Skeletal muscle tissue (tissue), 4 donors: ENCODE measurements around the gene MCOLN2. TPM values are rescaled to one million over a fixed set of nuclear protein-coding genes. Genes with fewer than 3 reads are reported as not detected.

Experiments
- H3K27ac ChIP-seq: one replicate; pipeline ENCODE4 v1.7.0; 2013; ENCODE audit warnings: mild to moderate bottlenecking, low read depth, low read length, inconsistent platforms
- H3K27me3 ChIP-seq, 3 donors: one replicate each; pipeline ENCODE4 v1.7.0; 2013; ENCODE audit warnings: low read length in 3 of 3; ENCODE audit not compliant: control insufficient read depth in 3 of 3, insufficient read depth in 3 of 3
- H3K36me3 ChIP-seq, 3 donors: one replicate each; pipeline ENCODE4 v1.7.0; 2013; ENCODE audit warnings: low read length in 3 of 3; ENCODE audit not compliant: control insufficient read depth in 3 of 3, insufficient read depth in 3 of 3
- H3K4me1 ChIP-seq, 3 donors: one replicate each; pipeline ENCODE4 v1.7.0; 2013; ENCODE audit warnings: low read length in 3 of 3, mild to moderate bottlenecking in 3 of 3; ENCODE audit not compliant: control insufficient read depth in 3 of 3, insufficient read depth in 3 of 3
- H3K4me3 ChIP-seq, 3 donors: one replicate each; pipeline ENCODE4 v1.7.0; 2013; ENCODE audit warnings: low read length in 3 of 3
- H3K9ac ChIP-seq, 3 donors: one replicate each; pipeline ENCODE4 v1.7.0; 2013; ENCODE audit warnings: low read length in 3 of 3, mild to moderate bottlenecking in 3 of 3, moderate library complexity in 2 of 3, low read depth in 1 of 3
- H3K9me3 ChIP-seq, 3 donors: one replicate each; pipeline ENCODE4 v1.7.0; 2013; ENCODE audit warnings: low read length in 3 of 3; ENCODE audit not compliant: control insufficient read depth in 3 of 3
- total RNA-seq: library from RNA; depleted of rRNA; stranded (reverse); fragments of >200 nt; gene quantifications from one replicate; pipeline ENCODE4 v1.2.3, GENCODE V29; 2014
- donor health status: Osteomylitis.

MCOLN2 gene
- not detected for total RNA-seq

DNA sequence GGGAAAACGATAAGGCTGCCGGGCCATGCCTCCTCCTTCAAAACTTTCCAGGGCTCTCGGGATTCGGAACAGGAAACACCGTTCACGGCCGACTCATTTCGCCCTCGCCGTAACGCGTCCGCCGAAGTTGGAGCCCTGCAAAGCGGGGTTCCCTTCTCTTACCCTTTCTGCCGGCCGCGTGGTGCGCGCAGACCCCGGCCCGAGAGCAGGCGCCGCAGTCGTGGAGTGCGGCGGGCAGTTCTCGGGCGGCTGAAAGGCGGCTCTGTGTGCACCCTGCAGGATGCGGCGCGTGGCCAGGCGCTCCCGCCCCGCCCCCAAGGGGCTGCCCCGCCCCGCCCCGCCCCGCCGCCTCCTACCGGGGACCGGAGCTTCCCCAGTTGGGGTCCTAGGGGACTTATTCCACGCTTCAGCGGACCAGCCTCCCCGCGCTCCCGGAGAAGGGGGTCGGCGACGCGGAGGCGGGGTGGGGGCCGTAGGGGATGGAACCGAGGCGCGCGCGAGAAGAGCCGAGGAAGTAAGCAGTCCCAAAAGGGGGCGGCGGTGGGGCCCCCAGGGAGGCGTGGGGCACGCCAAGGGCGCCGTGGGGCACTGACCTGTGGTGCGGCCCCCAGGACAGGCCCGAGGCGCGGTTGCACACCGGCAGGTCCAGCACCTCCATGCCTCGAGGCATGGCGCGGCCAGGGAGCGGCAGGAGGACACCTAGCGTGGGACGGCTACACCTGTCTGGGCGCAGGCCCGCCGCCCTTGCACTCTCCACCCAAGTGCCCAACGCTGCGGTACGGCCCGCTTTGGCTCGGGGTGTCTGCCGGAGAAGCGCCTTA, at the start of gene MCOLN2:
Gene MCOLN2, minus strand, starts transcription at position 268 of the 821 bp plus-strand sequence. Its CDS starts 241 bp downstream, at position 27.
- Histone ChIP-seq H3K4me1 (peaks cover 15 to 22% (median 18%) of the 10 kb centered on the region in 3 donors), H3K27me3 (peaks cover 27 to 47% (median 34%) of the 10 kb centered on the region in 3 donors), H3K9ac (peak within 1 kb of the TSS in 2 of 3 donors; percentile 25 to 66), H3K9me3 (no peaks in the 10 kb centered on the region), H3K4me3 (peak within 1 kb of the TSS; percentile 66 to 71 (median 67)), H3K27ac (no peak within 1 kb of the TSS), H3K36me3 (no peaks in the 10 kb centered on the region)

DNA sequence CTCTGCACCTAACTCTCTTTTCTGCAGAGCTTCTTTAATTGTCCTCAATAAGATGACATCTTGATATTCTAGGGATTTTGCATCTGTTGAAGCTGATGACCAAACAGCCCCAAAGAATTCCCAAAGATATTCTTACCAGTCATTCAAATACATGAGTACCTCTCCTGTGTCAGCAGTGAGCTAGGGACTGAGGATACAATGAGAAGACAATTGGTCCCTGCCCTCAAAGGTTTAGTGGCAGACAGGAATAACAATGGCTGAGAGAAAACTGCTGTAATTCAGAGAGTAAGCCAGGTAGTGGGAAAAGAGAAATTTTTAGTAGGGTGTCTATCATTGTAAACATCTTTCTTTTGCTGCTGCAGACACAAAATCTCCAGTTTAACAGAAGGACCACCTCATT, 45.5 kb upstream of the MCOLN2 start:
- no peak overlapping the region for H3K9ac ChIP-seq
- peaks cover 9 to 21% (median 16%) of the 10 kb centered on the region in 3 donors for H3K27me3 ChIP-seq
- H3K4me1 ChIP-seq = no peaks in the 10 kb centered on the region
- H3K27ac ChIP-seq = no peak overlapping the region
- H3K36me3 ChIP-seq = no peaks in the 10 kb centered on the region
- no peaks in the 10 kb centered on the region for H3K9me3 ChIP-seq
- H3K4me3 ChIP-seq = no peak overlapping the region

DNA sequence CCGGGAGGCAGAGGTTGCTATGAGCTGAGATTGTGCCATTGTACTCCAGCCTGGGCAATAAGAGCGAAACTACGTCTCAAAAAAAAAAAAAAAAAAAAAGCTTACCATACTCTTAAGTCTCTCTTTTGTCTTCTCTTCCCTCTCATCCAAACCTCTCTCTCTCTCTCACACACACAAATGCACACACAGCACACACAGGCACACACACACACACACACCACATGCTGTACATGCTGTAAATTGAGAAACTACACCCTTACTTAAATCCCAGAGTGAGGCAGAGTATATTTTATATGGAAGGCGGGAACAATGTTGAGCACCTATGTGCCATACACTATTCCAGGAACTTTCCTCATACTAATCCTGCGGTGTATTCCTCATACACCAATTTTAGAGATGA, 44.9 kb upstream of the MCOLN2 start:
- H3K4me1 ChIP-seq = no peaks in the 10 kb centered on the region
- no peak overlapping the region for H3K27ac ChIP-seq
- H3K4me3 ChIP-seq = no peak overlapping the region
- H3K9ac ChIP-seq = no peak overlapping the region
- H3K9me3 ChIP-seq = no peaks in the 10 kb centered on the region
- peaks cover 4 to 15% (median 11%) of the 10 kb centered on the region in 3 donors for H3K27me3 ChIP-seq
- no peaks in the 10 kb centered on the region for H3K36me3 ChIP-seq

DNA sequence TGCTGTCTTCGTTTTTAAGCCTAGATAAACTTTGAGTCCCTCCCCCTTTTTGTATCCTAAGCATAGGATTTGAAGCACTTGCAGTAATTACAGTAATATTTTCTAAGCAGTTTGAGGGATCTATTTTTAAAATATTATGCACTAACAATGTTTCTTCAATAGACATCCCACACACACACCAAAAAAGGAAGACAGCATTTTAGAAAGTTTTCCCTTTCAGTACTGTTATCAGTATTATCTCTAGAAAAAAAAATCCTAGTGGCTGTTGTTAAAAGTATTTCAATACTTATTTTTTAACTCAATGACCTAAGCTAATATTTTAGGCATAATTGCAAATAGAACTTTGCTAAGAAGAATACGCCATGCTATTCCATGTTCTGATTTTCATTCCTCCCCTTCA, 36.3 kb upstream of the MCOLN2 start:
- no peaks in the 10 kb centered on the region for H3K4me1 ChIP-seq
- H3K4me3 ChIP-seq = no peak overlapping the region
- H3K36me3 ChIP-seq = no peaks in the 10 kb centered on the region
- no peak overlapping the region for H3K27ac ChIP-seq
- H3K9me3 ChIP-seq = no peaks in the 10 kb centered on the region
- no peak overlapping the region for H3K9ac ChIP-seq
- peaks cover 0 to 4% (median 0%) of the 10 kb centered on the region in 3 donors for H3K27me3 ChIP-seq

DNA sequence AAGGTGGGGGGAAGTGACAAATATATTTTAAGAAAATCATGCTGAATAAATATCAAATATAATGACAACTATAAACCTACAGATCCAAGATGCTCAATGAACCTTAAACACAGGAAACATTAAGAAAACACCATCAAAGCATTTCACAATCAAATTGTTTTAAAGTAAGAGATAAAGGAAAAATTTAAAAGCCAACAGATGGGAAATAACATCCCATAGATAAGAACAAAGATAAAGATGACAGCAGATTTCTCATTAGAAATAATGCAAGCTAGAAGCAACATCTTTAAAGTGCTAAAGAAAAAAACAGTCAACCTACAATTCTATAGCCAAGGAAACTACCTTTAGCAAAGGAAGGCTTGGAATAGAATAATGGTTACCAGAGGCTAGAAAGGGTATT, 33.6 kb upstream of the MCOLN2 start:
- Histone ChIP-seq H3K36me3 (no peaks in the 10 kb centered on the region), H3K9me3 (no peaks in the 10 kb centered on the region), H3K27me3 (no peaks in the 10 kb centered on the region), H3K4me1 (no peaks in the 10 kb centered on the region), H3K27ac (no peak overlapping the region), H3K9ac (no peak overlapping the region), H3K4me3 (no peak overlapping the region)

DNA sequence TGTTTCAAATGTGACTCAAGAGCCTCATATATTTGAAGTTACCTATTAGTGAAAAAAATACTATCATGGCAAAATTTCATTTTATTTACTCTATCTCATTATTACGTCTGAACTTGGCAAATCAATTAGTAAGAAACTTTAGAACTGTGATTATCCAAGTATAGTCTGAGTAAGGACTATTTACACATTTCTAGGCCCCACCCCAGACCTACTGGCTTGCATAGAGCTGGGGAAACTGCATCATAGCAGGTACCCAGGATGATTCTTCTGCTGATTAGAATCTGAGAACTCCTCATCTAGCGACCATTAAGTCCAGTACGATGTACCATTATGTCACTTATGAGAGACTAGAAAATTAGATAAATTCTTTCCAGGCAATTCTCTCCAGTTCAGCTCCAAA, 31.2 kb upstream of the MCOLN2 start:
- Histone ChIP-seq H3K9me3 (no peaks in the 10 kb centered on the region), H3K36me3 (no peaks in the 10 kb centered on the region), H3K4me1 (no peaks in the 10 kb centered on the region), H3K27ac (no peak overlapping the region), H3K4me3 (no peak overlapping the region), H3K9ac (no peak overlapping the region), H3K27me3 (no peaks in the 10 kb centered on the region)

DNA sequence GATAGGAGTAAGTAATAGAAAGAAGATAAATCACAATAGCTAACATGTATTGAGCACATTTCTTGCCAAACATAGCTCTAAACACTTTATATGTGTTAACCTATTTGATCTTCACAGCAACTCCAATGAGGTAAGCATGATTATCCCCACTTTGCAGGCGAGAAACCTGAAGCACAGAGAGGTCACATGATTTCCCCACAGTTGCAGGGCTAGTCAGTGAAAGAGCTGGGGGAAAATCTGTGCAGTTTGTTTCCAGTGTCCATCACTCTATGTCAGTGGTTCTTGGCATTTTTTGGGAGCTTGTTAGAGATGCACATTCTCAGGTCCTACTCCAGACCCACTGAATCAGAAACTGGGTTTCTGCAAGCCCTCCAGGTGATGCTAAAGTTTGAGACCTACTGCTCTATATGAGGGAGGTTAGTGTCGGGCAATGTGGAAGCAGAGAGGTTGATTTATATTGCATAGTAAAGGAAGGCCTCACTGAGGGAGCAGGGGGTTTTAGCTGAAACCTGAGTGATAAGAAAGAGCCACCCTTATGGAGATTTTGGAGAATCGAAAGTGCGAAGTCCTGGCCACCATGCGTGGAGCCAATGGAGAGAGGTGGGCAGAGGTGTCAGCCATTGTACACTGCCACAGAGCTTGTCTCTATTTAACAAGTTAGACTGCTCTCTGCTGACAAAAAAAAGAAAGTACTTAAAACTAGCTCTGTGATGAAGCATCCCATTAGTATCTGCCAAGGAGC, 30.5 kb upstream of the MCOLN2 start:
- Histone ChIP-seq H3K4me3 (no peak overlapping the region), H3K36me3 (no peaks in the 10 kb centered on the region), H3K27ac (no peak overlapping the region)

DNA sequence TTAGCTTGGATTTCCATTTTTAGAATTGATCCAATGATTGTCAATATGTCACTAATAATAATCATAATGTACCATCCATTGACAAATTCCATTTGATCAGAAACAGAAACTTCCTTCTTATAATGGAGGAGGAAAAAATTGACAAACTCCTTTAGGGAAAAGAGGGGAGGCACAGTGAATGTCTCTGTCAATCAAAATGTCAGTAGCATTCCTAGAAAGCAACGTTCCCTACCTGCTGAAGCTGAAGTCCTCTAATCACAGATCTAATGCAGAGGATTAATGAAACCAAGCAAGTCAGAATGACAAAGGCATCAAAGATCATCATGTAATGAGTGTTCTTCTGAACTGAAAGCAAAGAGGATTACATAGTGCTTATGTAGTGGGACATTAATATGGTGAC, 29.0 kb upstream of the MCOLN2 start:
- no peaks in the 10 kb centered on the region for H3K9me3 ChIP-seq
- no peaks in the 10 kb centered on the region for H3K27me3 ChIP-seq
- H3K9ac ChIP-seq = no peak overlapping the region
- H3K4me1 ChIP-seq = no peaks in the 10 kb centered on the region
- H3K4me3 ChIP-seq = no peak overlapping the region
- no peaks in the 10 kb centered on the region for H3K36me3 ChIP-seq
- no peak overlapping the region for H3K27ac ChIP-seq

More for the DNA sequence above, 30.5 kb upstream of the MCOLN2 start:
- Histone ChIP-seq H3K27me3 (no peaks in the 10 kb centered on the region), H3K9ac (no peak overlapping the region), H3K9me3 (no peaks in the 10 kb centered on the region), H3K4me1 (no peaks in the 10 kb centered on the region)

DNA sequence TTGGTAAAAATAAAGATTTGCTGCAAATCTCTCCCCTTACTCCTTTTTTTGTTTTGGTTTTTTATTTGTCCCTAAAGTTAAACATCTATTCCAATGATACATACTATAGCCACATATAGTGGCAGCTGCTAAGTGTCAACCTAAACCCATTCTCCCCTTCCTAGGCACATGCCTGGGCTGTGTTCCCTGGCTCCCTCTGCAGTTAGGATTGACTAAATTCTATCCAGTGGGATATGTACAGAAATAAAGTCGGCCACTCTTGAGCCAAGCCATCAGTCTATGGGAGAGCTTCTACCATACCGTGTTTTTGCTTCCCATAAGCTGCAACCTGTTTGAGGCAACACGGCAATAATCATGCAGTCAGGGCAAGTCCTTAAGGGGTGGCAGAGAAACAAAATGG, 27.8 kb upstream of the MCOLN2 start:
- no peaks in the 10 kb centered on the region for H3K36me3 ChIP-seq
- H3K9ac ChIP-seq = no peak overlapping the region
- no peak overlapping the region for H3K4me3 ChIP-seq
- no peaks in the 10 kb centered on the region for H3K4me1 ChIP-seq
- H3K9me3 ChIP-seq = no peaks in the 10 kb centered on the region
- H3K27ac ChIP-seq = no peak overlapping the region
- H3K27me3 ChIP-seq = no peaks in the 10 kb centered on the region

DNA sequence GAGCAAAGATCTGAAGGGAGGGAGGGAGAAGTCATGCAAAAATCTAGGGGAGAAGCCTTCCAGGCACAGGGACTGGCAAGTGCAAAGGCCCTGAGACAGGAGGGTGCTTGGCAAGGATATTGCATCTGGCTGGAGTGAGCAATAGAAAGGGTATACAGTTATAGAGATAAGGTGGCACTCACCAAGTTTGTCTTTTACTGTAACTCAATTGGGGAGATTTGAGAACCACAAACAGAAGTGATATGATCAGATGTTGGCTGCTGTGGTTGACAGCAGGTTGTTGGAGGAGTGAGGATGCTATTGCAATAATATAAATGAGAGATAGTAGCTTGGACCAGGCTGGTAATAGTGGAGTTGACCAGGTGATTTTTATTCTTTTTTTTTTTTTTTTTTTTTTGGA, 25.8 kb upstream of the MCOLN2 start:
- no peaks in the 10 kb centered on the region for H3K9me3 ChIP-seq
- H3K27me3 ChIP-seq = no peaks in the 10 kb centered on the region
- H3K4me3 ChIP-seq = no peak overlapping the region
- no peaks in the 10 kb centered on the region for H3K4me1 ChIP-seq
- H3K27ac ChIP-seq = no peak overlapping the region
- H3K36me3 ChIP-seq = no peaks in the 10 kb centered on the region
- no peak overlapping the region for H3K9ac ChIP-seq
